AML-193 (cell line): Measurements from ENCODE around the gene EIF4E1B.
"Not testable (repeated sequence)": the region's sequence is repeated elsewhere in the genome, so short reads cannot be mapped to it uniquely, and the experiment has no call there.

Source experiments
- DNase-seq, 2 experiments: peaks; one replicate each; lab custom pipeline; 2025; lab: John Stamatoyannopoulos, UW

The EIF4E1B gene

GRCh38 chr5:176629853-176630680, at the start of gene EIF4E1B, which contains the start of gene SNCB:
TSS of gene EIF4E1B (plus strand) at chr5:176630675. CDS start at chr5:176642788, 12,113 bp downstream.
TSS of gene SNCB (minus strand) at chr5:176630534. CDS start at chr5:176629654, 880 bp downstream.
- no peak for DNase-seq

- DNase-seq: no peak
These were observed 49.1 kb upstream of the EIF4E1B start for GRCh38 chr5:176581361-176581760.

- DNase-seq: no peak
These were observed 47.4 kb upstream of the EIF4E1B start for GRCh38 chr5:176583076-176583475.

GRCh38 chr5:176587398-176587797, 43.1 kb upstream of the EIF4E1B start:
- DNase-seq: no peak

DNA sequence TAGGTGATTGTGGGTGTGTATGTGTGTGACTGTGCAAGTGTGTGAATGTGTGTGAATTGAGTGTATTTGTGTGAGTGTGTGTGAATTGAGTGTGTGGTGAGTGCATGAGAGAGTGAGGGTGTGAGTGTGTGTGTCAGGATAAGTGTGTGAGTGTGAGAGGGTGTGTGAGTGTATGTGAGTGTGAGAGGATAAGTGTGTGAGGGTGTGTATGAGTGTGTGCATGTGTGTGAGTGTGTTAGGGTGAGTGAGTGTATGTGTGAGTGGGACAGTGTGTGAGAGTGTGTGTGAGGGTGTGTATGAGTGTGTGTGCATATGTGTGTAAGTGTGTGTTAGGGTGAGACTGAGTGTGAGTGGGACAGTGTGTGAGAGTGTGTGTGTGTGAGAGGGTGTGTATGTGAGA, 42.2 kb upstream of the EIF4E1B start:
- DNase-seq: no peak

- no peak for DNase-seq
These were observed 41.3 kb upstream of the EIF4E1B start for GRCh38 chr5:176589039-176589769.

DNA sequence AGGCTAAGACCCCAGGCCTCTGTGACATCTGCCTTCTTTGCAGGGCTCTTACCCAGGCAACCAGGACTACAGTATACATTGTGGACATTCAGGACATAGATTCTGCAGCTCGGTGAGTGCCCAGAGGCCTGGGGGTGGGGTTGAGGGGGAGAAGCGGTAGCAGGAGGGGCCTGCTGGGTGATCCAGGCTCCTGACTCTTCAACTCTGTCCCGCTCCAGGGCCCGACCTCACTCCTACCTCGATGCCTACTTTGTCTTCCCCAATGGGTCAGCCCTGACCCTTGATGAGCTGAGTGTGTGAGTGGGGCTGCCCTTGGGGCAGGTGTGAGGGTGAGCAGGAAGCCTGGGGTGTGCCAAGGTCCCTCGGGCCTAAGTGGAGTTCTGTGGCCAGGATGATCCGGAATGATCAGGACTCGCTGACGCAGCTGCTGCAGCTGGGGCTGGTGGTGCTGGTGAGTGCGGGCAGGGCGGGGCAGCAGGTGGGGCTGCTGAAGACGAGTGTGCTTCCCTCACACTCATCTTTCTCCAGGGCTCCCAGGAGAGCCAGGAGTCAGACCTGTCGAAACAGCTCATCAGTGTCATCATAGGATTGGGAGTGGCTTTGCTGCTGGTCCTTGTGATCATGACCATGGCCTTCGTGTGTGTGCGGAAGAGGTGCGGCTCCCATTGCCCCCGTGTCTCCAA, 40.3 kb upstream of the EIF4E1B start:
- no peak for DNase-seq

GRCh38 chr5:176591667-176592066, 38.8 kb upstream of the EIF4E1B start:
- not testable (repeated sequence) for DNase-seq

- DNase-seq: no peak
These were observed 37.9 kb upstream of the EIF4E1B start for GRCh38 chr5:176592573-176592972.

DNA sequence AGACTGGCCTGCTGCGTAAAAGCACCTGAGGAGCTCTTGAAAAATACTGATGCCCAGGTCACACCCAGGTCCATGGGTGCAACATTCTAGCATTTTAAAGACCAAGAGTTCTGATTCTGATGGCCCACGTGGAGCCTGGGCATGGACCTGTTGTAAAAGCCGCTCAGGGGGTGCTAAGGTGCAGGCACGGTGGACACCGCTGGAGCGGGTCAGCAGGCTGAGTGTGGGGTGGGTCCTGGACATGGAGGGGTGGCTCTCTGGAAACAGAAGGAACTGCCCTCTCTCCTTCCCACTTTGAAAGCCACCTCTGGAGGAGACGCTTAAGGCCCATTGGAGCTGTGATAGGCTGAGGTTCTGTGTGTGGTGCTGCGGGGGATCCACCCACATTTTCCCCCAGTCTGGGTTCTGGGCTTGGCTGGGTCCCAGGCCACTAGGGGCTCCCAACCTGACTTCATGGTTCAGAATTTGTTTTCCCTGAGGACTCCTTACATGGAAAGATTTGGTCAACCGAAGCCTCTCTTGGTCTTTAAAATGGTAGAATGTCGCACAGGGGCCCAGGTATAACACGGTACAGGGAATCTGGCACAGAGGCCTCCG, 37.1 kb upstream of the EIF4E1B start:
- no peak for DNase-seq

DNA sequence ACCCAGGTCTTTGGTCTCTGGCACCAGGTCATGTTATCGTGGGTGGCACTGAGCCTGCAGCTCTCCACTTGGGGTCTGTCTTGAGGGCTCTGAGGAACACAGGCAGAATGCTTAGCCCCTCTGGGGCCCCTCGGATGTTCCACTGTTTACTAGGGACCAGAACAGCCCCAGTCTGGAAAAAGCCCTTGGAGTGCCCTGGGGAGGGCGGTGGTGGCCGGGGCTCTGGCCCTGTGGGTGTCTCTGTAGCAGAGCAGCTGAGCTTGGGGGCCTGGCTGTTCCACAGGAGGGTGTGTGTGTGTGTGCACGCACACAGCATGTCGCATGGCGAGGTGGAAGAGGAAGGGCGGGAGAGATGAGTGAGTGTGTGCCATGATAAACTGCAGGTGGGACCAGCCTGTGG, 35.9 kb upstream of the EIF4E1B start:
- DNase-seq: no peak

DNA sequence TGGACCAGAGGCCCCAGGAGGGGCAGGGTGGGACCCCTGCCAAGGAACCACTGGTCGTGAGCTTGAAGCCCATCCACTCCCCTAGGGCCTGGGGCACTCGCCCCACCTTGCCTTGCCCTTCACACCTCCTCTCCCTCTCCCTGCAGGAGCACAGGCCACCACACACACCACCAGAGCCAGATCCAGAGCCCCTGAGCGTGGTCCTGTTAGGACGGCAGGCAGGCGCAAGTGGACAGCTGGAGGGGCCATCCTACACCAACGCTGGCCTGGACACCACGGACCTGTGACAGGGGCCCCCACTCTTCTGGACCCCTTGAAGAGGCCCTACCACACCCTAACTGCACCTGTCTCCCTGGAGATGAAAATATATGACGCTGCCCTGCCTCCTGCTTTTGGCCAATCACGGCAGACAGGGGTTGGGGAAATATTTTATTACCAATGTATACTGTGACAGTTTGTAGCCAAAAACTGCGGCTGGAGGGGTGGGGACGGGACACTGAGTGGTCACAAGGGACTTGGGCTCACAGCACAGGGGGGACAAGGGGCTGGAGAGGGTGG, 35.0 kb upstream of the EIF4E1B start:
- DNase-seq: no peak

DNA sequence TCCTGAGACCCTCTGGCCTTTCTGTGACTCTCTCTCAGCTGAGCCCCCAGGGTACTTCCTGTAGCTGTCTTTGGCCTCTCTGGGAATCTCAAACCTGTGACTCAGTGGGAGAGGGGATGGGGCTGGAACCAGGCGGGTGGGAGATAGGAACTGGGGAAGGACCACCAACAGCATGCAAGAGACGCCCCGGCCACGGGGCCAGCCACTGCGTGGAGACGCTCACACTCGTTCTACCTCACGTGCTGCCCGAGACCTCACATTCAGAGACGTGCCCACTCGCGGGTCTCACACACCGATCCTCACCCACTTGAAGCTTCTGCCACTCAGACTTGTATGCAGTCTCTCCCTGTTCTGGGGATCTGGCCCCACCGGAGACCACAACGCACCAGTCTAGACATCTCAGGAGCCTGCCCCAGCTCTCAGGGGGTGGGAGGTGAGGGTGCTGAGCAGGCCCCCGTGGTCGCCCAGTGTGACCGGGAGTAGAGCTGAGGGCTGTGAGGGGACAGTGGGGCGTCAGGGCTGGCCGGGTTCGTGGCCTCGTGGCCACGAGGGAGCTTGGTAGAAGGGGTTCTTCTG, 34.3 kb upstream of the EIF4E1B start:
- no peak for DNase-seq

DNA sequence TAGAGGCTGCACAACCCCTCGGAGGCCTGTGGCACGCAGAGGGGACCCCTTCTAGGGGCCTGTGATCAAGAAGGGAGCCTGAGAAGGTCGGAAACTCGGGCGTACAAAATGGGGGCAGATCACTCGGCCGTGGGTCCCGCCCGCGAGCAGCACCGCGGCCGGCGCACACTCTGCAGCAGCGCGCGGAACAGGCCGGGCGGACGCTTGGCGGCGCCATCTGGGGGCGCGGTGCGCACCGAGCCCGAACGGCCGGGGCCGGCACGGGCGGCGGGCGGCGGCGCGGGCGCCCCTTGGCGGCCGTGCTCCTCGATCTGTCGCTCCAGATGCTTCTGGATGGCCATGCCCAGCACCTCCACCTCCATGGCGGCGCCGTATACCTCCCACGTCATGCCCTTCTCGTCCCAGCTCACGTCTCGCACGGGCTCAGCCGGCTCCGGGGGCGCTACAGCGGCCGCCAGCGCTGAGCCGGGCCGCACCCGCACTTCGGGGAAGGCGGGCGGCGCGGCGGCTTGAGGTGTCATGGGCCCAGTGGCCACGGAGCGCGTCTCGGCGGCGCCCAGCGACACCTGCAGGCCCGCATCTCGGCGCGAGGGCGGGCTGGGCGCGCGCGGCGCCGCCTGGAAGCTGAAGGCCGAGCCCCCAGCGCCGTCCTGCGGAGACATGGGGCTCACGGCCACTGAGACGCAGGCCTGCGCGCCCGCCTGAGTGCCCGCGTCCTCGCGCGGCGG, 33.6 kb upstream of the EIF4E1B start:
- no peak for DNase-seq

DNA sequence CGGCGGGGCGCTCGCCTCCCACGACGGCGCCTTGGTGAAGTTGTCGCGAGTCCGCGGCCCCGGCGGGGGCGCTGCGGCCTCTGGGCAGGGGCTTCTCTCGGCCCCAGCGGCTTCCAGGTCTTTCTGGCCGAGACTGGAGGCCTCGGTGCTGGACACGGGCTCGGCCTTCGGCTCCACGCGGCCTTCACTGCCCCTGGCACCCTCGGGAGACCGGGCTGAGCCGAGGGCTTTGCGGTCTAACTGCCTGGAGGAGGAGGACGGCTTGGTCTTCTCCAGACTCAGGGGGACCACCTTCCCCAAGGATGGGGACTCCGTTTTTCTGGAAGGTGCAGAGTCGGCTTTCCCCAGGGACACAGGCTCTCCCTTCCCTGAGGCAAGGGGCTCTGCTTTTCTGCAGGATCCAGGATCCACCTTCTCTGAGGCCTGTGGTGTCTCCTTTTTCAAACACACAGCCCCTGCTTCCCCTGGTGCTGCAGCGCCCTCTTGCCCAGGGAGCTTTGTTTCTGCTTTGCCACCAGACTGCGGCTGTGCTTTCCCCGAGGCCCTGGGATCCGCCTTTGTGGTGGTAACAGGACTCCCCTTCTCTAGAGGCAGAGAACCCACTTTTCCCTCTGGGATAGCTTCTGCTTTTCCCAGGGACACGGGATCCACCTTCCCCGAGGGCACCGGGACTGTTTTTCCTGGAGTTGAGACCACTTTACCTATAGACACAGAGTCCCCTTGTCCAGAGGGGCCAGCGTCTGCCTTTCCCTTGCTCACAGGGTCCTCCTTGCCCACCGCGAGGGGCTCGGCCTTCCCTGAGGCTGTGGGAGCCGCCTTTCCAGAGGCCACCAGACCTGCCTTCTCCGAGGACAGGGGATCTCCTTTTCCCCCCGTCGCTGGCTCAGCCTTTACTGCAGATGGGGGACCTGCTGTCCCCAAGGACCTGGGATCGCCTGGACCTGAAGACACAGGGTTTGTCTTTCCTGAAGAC, 32.8 kb upstream of the EIF4E1B start:
- no peak for DNase-seq

DNA sequence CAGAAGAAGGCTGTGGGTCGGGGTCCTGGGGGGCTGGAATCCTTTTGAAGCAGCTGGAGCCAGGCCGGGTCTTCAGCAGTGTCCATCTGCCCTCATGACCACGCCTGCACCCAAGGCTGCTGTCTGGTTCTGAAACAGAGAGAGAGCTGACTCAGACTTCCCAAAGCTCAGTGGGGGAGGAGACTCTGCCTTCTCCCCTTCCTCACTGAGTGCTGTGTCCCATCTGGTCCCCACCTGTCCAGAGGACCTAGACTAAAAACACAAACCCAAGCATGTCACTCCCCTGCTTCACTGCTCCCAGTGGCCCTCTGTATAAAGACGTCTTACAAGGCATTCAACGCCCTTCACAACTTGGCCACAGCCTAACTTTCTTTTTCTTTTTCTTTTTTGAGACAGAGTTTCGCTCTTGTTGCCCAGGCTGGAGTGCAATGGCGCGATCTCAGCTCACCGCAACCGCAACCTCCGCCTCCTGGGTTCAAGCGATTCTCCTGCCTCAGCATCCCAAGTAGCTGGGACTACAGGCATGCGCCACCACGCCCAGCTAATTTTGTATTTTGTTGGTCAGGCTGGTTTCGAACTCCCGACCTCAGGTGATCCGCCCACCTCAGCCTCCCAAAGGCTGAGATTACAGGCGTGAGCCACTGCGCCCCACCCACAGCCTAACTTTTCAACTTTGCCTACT, 30.6 kb upstream of the EIF4E1B start:
- not testable (repeated sequence) for DNase-seq

GRCh38 chr5:176601901-176602482, 28.5 kb upstream of the EIF4E1B start:
- DNase-seq: no peak

DNA sequence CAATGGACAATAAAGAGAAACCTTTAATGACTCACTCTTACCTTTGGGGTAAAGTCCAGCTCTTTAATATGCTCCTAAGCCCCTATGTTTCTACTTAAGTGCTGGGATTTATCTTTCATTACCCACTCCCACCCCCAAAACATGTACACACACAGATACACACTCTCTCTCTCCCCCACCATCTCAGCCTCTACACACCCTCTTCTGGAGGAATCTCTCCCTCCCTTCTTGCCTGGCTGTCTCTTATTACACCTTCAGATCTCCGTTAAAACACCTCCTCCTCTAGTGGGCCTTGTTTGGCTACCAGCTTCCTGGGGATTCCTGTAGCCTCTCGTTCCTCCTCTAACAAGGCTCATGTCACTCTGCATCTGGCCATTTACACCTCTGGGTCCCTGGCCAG, 27.4 kb upstream of the EIF4E1B start:
- no peak for DNase-seq

- no peak for DNase-seq
These were observed 24.4 kb upstream of the EIF4E1B start for GRCh38 chr5:176606032-176606431.
